AG09309 (cell line): Measurements from ENCODE around the gene PNPLA7.

Source experiments
- DNase-seq: peaks from one replicate; pipeline ENCODE4 v3.0.0-alpha.2; 2010; ENCODE audit warnings: low read depth
- H3K4me3 ChIP-seq: 2 replicates; pipeline ENCODE4 v1.5.1; 2011; ENCODE audit warnings: mild to moderate bottlenecking, low read depth, low read length, moderate library complexity; ENCODE audit not compliant: control insufficient read depth
- TF ChIP-seq, protein P1 (sequence below): IDR thresholded peaks from 2 replicates; pipeline ENCODE4 v1.5.1; 2011; ENCODE audit warnings: mild to moderate bottlenecking, low read depth, low read length, inconsistent platforms; ENCODE audit not compliant: insufficient read depth, control insufficient read depth; ENCODE audit errors: missing control alignments

Gene PNPLA7

DNA sequence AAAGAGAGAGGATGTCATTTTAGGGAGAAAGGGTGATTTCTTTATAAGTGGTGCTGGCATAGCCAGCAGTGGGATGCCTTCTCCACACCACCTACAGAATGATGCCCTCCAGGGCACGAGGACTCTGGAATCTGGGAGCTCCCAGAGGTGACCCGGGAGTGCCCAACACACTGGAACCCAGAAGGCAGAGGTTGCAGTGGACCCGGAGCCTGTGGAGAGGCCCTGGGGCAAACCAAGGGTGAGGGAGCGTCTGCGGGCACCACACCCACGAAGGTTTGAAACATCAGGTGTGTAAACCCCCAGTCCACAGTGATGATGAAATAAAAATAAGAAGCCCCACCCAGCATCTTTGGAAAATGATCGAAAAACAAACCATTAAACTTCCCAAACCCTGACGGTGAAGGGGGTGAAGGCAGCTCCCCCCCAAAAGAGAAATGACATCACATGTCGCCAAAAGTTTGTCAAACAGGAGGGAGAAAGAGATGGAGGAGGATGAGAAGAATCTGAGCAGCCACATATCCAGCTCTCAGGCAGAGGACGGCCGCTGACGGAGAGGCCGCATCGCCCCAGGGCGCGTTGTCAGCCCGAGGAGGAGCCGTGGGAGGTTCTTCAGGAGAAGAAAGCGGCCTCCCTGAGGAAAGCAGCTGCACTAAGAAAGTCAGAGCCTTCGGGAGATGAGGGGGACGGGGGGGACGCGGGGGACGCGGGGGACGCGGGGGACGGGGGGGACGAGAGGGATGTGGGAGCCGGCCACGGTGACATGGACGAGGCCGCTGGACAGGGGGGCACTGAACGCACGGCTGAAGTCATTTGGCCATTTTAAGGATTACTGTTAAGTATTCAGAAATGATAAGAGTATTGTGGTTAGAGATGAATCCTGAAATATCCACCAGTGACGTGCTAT, 47.9 kb downstream of the PNPLA7 start:
- H3K4me3 ChIP-seq, result no peak overlapping the region
- no peak for DNase-seq
- TF ChIP-seq, protein P1, sequence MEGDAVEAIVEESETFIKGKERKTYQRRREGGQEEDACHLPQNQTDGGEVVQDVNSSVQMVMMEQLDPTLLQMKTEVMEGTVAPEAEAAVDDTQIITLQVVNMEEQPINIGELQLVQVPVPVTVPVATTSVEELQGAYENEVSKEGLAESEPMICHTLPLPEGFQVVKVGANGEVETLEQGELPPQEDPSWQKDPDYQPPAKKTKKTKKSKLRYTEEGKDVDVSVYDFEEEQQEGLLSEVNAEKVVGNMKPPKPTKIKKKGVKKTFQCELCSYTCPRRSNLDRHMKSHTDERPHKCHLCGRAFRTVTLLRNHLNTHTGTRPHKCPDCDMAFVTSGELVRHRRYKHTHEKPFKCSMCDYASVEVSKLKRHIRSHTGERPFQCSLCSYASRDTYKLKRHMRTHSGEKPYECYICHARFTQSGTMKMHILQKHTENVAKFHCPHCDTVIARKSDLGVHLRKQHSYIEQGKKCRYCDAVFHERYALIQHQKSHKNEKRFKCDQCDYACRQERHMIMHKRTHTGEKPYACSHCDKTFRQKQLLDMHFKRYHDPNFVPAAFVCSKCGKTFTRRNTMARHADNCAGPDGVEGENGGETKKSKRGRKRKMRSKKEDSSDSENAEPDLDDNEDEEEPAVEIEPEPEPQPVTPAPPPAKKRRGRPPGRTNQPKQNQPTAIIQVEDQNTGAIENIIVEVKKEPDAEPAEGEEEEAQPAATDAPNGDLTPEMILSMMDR, result no peak

DNA sequence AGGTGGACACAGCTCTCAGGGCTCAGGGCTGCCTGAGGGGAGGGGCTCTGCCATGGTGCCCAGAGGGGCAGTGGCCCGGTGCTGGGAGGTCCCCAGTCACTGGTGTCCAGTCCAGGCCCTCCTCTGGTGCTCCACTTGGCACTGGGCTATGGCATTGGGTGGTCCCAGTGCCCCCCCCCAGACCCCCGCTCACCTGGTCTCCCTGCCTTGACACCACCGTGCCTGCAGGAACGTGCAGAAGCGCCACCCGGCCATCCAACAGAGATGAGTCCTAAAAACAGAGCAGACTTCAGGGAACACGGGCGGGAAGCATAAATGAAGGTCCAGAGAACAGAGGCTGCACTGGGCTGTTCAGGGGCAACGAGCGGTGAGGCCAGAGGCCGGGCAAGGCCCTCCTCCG, 48.7 kb downstream of the PNPLA7 start:
- H3K4me3 ChIP-seq, result no peak overlapping the region
- TF ChIP-seq, protein P1, result no peak
- DNase-seq, result no peak

- DNase-seq, result no peak
- TF ChIP-seq, protein P1, result no peak
- no peak overlapping the region for H3K4me3 ChIP-seq
Measured at GRCh38 chr9:137500666-137501397, 49.4 kb downstream of the PNPLA7 start.

GRCh38 chr9:137499858-137500661, 50.1 kb downstream of the PNPLA7 start:
- DNase-seq, result no peak
- H3K4me3 ChIP-seq, result no peak overlapping the region
- TF ChIP-seq, protein P1, result no peak

DNA sequence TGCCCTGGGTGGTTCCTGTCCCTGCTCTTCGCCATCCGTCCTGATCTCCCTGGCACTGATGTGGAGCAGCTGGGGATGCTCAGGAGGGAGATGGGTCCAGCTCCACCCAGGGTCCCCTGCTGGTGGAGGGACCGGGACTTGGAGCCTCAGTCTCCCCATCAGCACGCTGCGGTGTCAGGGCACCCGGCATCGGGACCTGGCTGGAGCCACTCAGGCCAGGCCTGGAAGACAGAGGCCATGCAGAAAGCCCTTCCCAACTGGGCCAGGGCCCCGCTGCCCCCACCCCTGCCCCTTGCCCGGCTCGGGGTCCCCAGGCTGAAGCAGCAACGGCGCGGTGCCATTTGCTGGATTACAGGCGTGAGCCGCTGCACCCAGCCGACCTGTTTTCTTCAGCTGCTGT, 50.8 kb downstream of the PNPLA7 start:
- H3K4me3 ChIP-seq, result no peak overlapping the region
- TF ChIP-seq, protein P1, result no peak
- DNase-seq, result no peak

DNA sequence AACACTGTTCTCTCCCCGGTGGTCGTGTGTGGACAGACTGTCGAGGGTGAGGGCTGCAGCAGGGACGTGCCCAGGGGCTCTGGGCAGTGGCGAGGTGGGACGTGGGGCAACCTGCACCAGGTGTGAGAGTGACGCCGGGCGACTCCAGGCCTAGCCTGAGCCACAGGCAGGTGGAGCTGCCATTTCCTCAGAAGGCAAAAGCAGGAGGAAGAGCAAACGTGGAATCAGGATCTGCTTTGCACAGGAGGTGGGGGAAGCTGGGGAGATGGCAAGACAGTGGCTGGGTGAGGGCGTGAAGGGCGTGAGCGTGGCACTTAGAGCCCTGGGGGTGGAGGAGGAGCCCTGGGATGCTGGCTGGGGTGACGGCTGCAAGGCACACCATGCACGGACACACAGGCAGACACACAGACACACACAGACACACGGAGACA, 51.5 kb downstream of the PNPLA7 start:
- TF ChIP-seq, protein P1, result no peak
- DNase-seq, result no peak
- no peak overlapping the region for H3K4me3 ChIP-seq
